B cell (primary cell): Measurements from ENCODE around the gene CCL23.

Experiments used
- EZH2 ChIP-seq: IDR thresholded peaks from 2 replicates; pipeline ENCODE4 v1.6.1; 2012; ENCODE audit warnings: borderline replicate concordance, low read depth, mild to moderate bottlenecking, moderate library complexity, low read length; ENCODE audit not compliant: insufficient read depth, poor library complexity, severe bottlenecking
- TF ChIP-seq, protein P1 (sequence below): fragments of 200-600 bp; IDR thresholded peaks from one replicate; pipeline ENCODE4 v1.8.0; 2022; ENCODE audit warnings: antibody characterized with exemption, mild to moderate bottlenecking

DNA sequence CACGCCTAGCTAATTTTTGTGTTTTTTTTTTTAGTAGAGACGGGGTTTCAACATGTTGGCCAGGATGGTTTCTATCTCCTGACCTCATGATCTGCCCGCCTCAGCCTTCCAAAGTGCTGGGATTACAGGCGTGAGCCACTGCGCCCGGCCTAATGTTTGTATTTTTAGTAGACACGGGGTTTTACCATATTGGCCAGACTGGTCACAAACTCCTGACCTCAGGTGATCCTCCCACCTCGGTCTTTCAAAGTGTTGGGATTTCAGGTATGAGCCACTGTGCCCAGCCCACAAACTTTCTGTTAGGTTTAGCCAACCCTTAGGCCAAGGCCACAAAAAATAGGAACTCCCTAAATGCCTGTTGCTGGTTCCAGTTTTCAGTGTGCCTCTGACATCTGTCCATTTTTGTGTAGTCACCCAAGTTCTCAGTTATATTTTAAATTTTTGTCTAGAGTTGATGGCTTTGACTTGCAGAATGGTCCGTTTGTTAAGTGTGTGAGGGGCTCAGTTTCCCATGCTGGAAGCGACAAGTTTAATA, 49.2 kb downstream of the CCL23 start:
- TF ChIP-seq, protein P1, sequence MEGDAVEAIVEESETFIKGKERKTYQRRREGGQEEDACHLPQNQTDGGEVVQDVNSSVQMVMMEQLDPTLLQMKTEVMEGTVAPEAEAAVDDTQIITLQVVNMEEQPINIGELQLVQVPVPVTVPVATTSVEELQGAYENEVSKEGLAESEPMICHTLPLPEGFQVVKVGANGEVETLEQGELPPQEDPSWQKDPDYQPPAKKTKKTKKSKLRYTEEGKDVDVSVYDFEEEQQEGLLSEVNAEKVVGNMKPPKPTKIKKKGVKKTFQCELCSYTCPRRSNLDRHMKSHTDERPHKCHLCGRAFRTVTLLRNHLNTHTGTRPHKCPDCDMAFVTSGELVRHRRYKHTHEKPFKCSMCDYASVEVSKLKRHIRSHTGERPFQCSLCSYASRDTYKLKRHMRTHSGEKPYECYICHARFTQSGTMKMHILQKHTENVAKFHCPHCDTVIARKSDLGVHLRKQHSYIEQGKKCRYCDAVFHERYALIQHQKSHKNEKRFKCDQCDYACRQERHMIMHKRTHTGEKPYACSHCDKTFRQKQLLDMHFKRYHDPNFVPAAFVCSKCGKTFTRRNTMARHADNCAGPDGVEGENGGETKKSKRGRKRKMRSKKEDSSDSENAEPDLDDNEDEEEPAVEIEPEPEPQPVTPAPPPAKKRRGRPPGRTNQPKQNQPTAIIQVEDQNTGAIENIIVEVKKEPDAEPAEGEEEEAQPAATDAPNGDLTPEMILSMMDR: no peak
- no peak for TF ChIP-seq EZH2
